Measurements from ENCODE around the gene MITF.

Gene MITF

DNA sequence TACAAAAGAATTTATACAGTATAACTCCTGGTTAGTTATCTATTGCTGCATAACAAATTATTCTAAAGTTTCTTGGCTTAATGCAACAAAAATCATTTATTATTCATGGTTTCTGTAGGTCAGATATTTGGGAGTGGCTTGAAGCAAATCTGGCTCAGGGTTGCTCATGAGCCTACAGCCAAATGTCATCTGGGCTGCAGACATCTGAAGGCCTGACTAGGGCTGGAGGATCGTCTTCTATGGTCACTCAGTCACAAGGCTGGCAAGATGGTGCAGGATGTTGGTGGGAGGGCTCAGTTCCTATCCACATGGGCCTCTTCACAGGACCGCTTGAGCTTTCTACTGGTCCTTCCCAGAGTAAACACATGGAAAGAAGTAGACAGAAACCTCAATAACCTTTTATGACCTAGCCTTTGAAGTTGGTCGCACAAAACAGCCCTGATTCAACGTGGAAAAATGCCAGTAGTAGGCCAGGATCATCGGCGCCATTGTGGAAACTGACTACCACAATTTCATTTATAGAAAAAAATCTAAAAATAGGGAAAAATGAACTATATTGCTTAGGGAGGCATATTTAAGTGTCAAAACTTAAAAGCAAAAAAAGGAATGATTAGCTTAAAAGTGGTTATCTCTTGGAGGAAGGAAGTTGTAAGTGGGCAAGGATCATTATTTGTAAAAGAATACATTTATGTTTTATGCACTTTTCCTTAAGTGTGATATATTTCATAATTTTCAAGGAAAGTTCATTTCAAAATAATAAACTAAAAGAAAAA is 9.9 kb upstream of the MITF start:
- DNase-seq: no peak

DNA sequence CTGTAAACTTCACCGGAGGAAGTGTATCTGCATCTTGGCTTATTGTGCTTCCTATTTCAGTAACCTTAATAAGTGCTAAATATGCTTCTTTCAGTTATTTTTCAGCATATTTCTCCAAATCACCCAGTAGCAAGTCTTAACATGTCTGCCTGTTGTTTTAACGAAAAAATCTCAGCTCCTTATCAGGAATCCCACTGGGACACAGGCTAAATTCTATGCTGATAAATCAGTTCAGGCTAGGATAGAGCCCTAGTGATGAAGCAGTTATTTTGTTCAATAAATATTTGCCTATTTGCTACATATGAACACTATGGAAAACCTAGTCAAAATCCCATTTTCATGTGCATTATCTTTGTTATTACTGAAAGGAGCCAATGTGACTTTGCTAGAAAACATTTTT is 8.2 kb upstream of the MITF start:
- DNase-seq: no peak

DNA sequence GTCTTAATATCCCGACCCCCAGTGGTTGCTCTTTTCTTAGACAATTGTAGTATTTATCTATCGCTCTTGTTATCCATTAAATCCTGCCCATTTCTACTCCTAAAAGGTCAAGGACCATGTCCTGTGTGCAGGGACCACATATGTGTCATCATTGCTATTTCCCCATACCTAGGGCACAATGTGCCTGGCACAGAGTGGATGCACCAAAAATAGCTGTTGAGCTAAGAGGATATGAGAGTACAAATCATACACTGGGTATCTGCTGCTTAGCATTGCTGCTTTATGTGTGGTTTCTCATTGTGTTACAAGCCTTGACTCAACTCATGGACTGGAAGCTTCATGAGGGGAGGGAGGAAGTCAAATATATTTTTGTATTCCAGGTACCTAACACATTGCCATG is 3.4 kb upstream of the MITF start:
- DNase-seq: no peak

DNA sequence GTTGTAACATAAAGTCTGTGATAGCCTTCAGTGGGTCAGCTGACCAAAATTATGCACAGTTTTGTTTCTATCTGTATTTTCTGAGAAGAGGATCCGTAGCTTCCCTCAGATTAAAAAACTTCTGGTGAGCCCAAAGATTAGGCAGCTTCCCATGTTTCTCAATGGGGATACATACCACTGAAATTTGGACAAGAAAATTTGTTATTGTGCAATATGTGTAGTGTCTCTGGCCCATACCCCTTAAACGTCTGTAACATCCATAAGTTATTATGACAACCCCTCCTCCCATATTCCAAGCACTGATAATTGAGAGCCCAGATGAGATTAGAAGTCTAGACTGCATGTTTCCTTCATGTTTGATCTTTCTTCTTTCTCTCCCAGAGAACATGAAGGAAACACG is 1.9 kb upstream of the MITF start:
- no peak for DNase-seq

GRCh38 chr3:69738315-69738714 is 949 bp upstream of the MITF start:
- no peak for DNase-seq

GRCh38 chr3:69738859-69739203 is 433 bp upstream of the MITF start:
- no peak for DNase-seq

DNA sequence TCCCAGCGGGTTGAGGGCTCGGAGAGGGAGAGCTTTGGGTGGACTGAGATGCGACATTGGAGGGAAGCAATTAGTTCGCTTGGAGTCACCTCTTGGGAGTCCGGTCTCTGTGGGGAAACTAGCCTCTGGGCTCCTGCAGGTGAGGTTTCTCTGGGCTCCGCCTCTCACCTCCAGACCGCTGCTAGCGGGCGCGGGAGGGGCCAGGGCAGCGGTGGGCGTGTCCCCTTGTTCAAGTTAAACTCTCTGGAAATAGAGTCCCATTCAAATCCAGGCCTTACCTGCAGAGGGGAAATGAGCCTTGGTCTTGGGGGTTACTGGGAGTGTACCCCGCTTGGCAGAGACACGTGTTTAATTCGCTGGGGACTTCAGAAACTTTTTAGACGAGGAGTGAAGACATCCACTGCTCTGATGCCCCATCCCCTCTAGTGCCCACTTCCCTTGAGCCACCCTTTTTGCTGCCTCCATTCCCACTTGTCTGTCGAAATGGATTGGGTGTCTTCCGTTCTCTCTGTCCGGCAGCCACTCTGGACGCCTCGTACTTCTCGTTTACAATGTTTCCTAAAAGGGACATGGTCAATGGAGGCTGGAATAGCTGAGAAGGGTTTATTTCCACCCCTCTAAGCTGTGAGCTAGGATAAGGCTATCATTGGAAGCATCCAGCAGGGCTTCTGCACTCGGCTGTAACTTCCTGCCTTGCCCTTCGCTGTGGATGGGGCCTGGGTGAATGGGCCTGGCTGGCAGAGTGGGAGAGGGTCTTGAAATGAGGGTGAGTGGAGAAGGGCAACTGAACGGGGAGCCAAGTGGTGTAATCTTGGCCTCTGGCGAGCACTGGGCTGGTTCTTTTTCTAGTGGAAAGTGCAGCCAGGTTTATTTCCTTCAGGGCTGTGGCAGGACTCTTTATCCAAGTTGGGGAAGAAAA is 1.1 kb downstream of the MITF start:
- no peak for DNase-seq

DNA sequence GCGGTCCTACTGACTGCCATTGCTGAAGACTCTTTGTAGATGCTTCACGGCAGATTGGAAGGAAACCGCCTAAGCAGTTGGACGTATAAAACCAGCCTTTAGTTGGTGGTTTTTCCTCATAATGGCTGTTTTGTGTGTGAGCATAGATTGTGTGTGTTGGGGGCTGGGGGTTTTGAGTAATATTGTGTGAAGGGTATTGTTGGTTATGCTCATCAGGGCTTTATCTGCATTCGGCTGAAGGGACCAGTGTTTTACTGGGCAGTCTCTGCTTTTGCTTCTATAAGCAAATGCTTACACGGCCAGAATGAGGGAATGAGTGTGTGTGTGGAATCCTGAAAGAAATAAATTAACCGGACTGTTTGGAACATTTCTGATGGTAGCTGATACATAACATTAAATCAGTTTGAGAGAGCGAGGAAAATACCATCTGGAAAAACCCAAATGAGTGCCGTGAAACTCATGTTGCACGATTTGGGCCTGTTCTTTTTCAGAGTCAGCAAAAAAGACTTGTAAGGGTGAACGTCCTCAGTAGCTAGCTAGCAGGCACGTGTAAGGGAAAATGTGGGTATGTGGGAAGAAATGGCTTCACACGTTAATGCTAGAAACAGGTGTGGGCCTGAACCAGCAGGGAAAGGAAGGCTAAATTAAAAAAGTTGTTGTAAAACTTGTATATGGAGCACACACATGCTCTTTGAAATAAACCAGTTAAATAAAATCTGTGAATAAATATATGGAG is 1.9 kb downstream of the MITF start:
- DNase-seq: no peak

GRCh38 chr3:69742391-69742790 is 3.1 kb downstream of the MITF start:
- no peak for DNase-seq

- DNase-seq: no peak
Measured at GRCh38 chr3:69743975-69744906, 5.0 kb downstream of the MITF start.

DNA sequence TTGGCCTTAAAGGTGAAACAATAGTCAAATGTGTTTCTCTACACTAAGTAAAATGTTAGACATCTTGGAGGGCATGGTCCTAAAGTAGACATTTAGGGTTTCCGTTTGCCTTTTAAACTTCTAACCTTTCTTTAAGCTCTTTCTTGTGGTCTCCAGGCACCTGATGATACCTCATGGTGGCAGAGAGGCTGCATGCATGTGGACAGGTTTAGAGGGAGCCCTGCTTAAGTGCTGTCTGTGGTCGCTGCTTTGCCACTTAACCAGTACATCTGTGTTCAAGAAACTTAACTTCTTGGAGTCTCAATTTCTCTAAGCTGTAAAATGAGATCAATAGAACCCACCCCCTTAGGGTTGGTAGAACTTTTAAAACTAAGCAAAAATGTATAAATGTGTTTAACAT is 6.2 kb downstream of the MITF start:
- no peak for DNase-seq

DNA sequence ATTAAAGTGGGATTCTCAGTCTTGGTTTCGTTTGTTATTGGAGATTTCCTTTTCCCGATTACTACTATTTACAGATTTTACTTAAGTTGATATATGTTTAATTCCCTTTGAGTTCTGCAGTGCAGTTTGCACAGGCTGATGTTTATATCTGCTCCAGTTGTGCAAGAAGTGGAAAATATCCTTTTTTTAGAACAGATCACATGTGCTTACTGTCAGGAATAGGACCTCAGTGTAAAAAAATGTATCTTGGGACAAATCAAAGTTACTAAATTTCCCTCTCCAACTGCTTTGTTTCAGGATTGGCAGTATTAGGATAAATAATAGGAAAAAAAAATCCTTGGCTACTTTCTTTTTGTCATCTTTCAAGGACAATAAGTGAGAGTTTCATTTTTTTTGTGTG is 6.9 kb downstream of the MITF start:
- DNase-seq: no peak

DNA sequence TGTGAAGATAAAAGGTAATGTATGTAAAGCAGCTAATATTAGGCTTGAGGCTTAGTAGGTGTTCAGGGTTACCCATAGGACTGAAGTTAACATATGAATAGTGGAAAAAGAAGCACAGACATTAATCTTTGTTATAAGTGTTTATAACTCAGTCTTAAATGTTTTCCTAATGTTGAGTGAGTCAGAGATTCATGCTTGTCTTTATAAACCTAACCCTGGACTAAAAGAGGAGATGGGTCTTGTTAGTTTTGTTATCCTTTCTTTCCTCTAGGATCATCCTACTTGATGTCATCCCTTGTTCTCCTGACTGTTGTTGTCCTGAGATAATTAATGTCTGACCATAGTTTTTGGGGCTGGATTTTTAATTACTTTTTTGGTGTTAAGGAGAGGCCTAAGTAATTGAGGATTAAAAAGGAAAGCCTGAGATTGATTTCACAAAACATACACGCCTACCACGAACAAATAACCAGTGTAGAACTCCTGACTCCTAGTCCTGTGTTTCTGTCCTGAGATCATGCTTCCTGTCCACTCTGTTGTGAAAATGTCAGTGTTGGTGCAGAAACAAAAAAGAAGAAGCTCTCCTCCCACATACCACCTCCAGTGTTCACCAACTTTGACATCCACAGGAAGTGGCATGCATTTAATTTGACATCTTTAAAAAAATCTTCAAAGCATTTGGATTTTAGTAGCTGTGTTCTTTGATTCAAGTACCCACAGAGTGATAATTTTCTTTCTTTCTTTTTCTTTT is 8.4 kb downstream of the MITF start:
- no peak for DNase-seq

- no peak for DNase-seq
Measured at GRCh38 chr3:69748503-69748902, 9.2 kb downstream of the MITF start.

GRCh38 chr3:69749461-69749860 is 10.2 kb downstream of the MITF start:
- DNase-seq: no peak

DNA sequence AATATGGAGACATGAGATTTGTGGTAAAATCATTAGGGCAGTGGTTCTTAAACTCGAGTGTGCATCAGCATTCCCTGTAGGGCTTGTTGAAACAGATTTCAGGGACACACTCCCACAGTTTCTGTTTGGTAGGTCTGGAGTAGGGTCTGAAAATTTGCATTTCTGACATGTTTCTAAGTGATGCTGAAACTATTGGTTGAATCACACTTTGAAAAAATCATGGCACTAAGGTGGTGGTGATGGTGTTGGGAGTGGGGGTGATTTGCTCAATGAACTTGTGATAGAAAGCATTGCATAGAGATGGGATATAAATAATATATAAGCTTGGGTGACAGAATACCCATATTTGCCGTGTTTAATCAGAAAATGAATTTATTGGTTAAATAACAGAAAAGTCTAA is 11.3 kb downstream of the MITF start:
- DNase-seq: no peak

DNA sequence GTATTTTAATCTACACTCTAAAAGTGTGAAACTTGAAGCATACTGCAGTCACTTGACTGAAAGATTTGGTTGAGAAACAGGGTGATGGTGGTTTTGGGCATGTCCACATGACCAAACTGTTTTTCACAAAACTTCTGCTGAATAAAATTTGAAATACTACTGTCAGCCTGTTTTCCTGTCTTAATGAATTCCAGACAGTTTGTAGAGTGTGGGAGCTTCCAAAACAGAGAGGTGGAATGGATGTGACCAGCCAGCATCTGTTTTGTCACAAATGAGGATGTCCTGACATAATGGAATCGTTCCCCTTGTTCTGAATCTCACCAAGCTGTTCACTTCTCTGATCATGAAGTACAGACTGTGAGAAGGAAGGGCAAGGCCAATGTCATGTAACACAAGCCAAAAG is 11.8 kb downstream of the MITF start:
- no peak for DNase-seq

- no peak for DNase-seq
Measured at GRCh38 chr3:69752241-69752640, 13.0 kb downstream of the MITF start.

DNA sequence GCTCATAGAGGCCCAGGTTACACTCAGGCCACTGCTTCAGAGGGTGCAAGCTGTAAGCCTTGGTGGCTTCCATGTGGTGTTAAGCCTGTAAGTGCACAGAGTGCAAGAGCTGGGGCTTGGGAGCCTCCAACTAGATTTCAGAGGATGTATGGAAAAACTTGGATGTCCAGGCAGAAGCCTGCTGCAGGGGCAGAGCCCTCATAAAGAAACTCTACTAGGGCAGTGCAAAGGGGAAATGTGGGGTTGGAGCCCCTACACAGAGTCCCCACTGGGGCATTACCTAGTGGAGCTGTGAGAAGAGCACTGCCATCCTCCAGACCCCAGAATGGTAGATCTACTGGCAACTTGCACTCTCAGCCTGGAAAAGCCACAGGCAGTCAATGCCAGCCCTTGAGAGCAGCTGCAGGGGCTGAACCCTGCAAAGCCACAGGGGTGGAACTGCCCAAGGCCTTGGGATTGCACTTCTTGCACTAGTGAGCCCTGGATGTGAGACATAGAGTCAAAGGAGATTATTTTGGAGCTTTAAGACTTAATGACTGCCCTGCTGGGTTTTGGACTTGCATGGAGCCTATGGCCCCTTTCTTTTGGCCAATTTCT is 14.0 kb downstream of the MITF start:
- no peak for DNase-seq

GRCh38 chr3:69755795-69756194 is 16.5 kb downstream of the MITF start:
- no peak for DNase-seq
